PC-9 (cell line): ENCODE measurements around the gene NXNL1. TPM values are rescaled to one million over a fixed set of nuclear protein-coding genes. Genes with fewer than 3 reads are reported as not detected.

ENCODE experiments used
- BruUV-seq: library from RNA; stranded (reverse); fragments of 400-500 nt; replicated peaks from 2 replicates; lab custom pipeline; 2021; lab: Mats Ljungman, UMichigan
- CTCF ChIA-PET: fragments of 300-600 bp; sonication (Branson Sonifier 250); formaldehyde crosslinking; loops from one replicate; lab custom pipeline; 2022; ENCODE audit warnings: antibody characterized with exemption; lab: Charles Lee
- POLR2A ChIA-PET: fragments of 300-600 bp; sonication (Branson Sonifier 250); formaldehyde crosslinking; loops from one replicate; lab custom pipeline; 2022; ENCODE audit warnings: antibody characterized with exemption; ENCODE audit not compliant: unreplicated experiment; lab: Charles Lee
- DNase-seq, 2 experiments: peaks; one replicate each; pipeline versions ENCODE4 v3.0.0 to v3.0.0-alpha.2; 2015 to 2022; ENCODE audit warnings: mixed read lengths in 1 of 2
- H2AFZ ChIP-seq: fragments of 200-600 bp; sonication (generic); 2 replicates; pipeline ENCODE4 v1.8.1; 2017; ENCODE audit warnings: antibody characterized with exemption
- H3F3A ChIP-seq: fragments of 200-600 bp; sonication (generic); 2 replicates; pipeline ENCODE4 v1.8.1; 2017; ENCODE audit warnings: antibody characterized with exemption, mild to moderate bottlenecking, low read depth; ENCODE audit not compliant: insufficient read depth
- H3K27ac ChIP-seq: fragments of 200-600 bp; sonication (generic); 2 replicates; pipeline ENCODE4 v1.6.1; 2016; ENCODE audit warnings: mixed run types
- H3K27me3 ChIP-seq: fragments of 200-600 bp; sonication (generic); 2 replicates; pipeline ENCODE4 v1.6.1; 2016; ENCODE audit warnings: low read depth, mixed run types; ENCODE audit not compliant: insufficient read depth
- H3K36me3 ChIP-seq: fragments of 200-600 bp; sonication (generic); 2 replicates; pipeline ENCODE4 v1.6.1; 2016; ENCODE audit warnings: low read depth, mixed run types
- H3K4me1 ChIP-seq: fragments of 200-600 bp; sonication (generic); replicated peaks from 2 replicates; pipeline ENCODE4 v1.6.1; 2016; ENCODE audit warnings: mixed run types; ENCODE audit not compliant: insufficient read depth
- H3K4me2 ChIP-seq: fragments of 200-600 bp; sonication (generic); 2 replicates; pipeline ENCODE4 v1.6.1; 2017; ENCODE audit warnings: mixed run types
- H3K4me3 ChIP-seq: fragments of 200-600 bp; sonication (generic); 2 replicates; pipeline ENCODE4 v1.6.1; 2016; ENCODE audit warnings: mixed run types
- H3K79me2 ChIP-seq: fragments of 200-600 bp; sonication (generic); 2 replicates; pipeline ENCODE4 v1.6.1; 2017; ENCODE audit warnings: low read depth, mixed run types
- H3K9me2 ChIP-seq: fragments of 200-600 bp; sonication (generic); 2 replicates; pipeline ENCODE4 v1.8.1; 2017; ENCODE audit warnings: mild to moderate bottlenecking; ENCODE audit not compliant: insufficient read depth
- H3K9me3 ChIP-seq: fragments of 200-600 bp; sonication (generic); 2 replicates; pipeline ENCODE4 v1.8.1; 2016; ENCODE audit warnings: low read depth; ENCODE audit not compliant: insufficient read depth
- H4K20me1 ChIP-seq: fragments of 200-600 bp; sonication (generic); 2 replicates; pipeline ENCODE4 v1.8.1; 2017; ENCODE audit not compliant: insufficient read depth
- EZH2 ChIP-seq: fragments of 200-600 bp; sonication (generic); IDR thresholded peaks from 2 replicates; pipeline ENCODE4 v1.8.0; 2017; ENCODE audit warnings: antibody characterized with exemption, low read depth
- intact Hi-C: fragments of 100-400 bp; cut with micrococcal nuclease; formaldehyde crosslinking; loops from one replicate; pipeline ENCODE4 v1.10.0; 2022; ENCODE audit not compliant: unreplicated experiment
- total RNA-seq: library from RNA; stranded (reverse); gene quantifications from 2 replicates; pipeline ENCODE4 v1.2.3, GENCODE V29; 2021
- TF ChIP-seq, protein P1 (sequence below): fragments of 200-600 bp; sonication (generic); conservative IDR thresholded peaks from 2 replicates; pipeline ENCODE4 v1.6.1; 2017; ENCODE audit warnings: mixed run types, antibody characterized with exemption, mild to moderate bottlenecking, moderate library complexity

The NXNL1 gene
- total RNA-seq, 1 experiment from 2014 or later = not detected

GRCh38 chr19:17489392-17490030, 28.8 kb upstream of the NXNL1 start:
- Histone ChIP-seq H3K4me3 (no peak overlapping the region), H3K27me3 (no peaks in the 10 kb centered on the region), H3K4me2 (0 out of 2 replicates have a peak overlapping the region, but pooled peaks have one; percentile 1), H4K20me1 (peaks cover 12% of the 10 kb centered on the region; the same call in 1 of the 2 replicates), H3K9me3 (no peaks in the 10 kb centered on the region), H3F3A (peaks cover 35% of the 10 kb centered on the region), H3K4me1 (peaks cover 12% of the 10 kb centered on the region), H3K9me2 (no peaks in the 10 kb centered on the region), H3K36me3 (no peaks in the 10 kb centered on the region), H3K79me2 (no peaks in the 10 kb centered on the region), H3K27ac (no peak overlapping the region), H2AFZ (no peak overlapping the region)
- BruUV-seq = no TSS peak
- DNase-seq = no peak
- POLR2A ChIA-PET = no interaction called here
- TF ChIP-seq EZH2 = no peak
- TF ChIP-seq, protein P1, sequence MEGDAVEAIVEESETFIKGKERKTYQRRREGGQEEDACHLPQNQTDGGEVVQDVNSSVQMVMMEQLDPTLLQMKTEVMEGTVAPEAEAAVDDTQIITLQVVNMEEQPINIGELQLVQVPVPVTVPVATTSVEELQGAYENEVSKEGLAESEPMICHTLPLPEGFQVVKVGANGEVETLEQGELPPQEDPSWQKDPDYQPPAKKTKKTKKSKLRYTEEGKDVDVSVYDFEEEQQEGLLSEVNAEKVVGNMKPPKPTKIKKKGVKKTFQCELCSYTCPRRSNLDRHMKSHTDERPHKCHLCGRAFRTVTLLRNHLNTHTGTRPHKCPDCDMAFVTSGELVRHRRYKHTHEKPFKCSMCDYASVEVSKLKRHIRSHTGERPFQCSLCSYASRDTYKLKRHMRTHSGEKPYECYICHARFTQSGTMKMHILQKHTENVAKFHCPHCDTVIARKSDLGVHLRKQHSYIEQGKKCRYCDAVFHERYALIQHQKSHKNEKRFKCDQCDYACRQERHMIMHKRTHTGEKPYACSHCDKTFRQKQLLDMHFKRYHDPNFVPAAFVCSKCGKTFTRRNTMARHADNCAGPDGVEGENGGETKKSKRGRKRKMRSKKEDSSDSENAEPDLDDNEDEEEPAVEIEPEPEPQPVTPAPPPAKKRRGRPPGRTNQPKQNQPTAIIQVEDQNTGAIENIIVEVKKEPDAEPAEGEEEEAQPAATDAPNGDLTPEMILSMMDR = no peak
- CTCF ChIA-PET = no interaction called here
- intact Hi-C loops = no loop called here

DNA sequence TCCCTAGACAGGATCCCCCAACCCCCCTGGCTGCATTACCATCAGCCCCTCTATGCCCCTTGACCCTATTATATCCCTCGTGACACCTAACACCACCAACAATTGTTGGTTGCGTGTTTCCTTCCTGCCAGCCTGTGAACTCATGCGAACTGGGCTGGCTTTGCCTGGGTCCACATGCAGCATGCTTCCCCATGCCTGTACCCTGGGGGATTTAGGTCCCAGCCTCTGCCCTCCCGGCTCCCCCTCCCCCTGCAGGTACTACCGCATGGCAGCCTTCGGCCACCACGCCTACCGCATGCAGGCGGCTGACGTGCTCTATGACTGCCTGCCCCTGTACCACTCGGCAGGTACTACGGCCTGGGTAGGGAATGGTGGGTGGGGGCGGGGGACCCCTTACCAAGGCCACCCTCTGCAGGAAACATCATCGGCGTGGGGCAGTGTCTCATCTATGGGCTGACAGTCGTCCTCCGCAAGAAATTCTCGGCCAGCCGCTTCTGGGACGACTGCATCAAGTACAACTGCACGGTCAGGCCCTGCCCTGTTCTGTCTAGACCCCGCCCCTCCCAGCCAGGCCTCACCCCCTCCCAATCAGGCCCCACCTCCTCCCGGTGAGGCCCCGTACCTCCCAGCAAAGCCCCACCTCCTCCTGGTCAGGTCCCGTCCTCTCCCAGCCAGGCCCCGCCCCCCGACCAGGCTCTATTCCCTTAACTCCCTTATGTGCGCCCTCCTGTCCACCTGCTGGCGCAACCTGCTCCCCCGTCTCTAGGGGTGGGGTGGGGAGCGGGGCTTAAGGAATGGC, 28.1 kb upstream of the NXNL1 start:
- Histone ChIP-seq H3F3A (peaks cover 41% of the 10 kb centered on the region), H2AFZ (no peak overlapping the region), H3K9me3 (no peaks in the 10 kb centered on the region), H3K79me2 (no peaks in the 10 kb centered on the region), H3K4me2 (peak overlapping the region; percentile 63), H4K20me1 (peaks cover 12% of the 10 kb centered on the region; the same call in 1 of the 2 replicates), H3K27me3 (no peaks in the 10 kb centered on the region), H3K9me2 (no peaks in the 10 kb centered on the region), H3K36me3 (no peaks in the 10 kb centered on the region), H3K4me1 (peaks cover 14% of the 10 kb centered on the region), H3K27ac (no peak overlapping the region), H3K4me3 (peak overlapping the region; percentile 38; the same call in 1 of the 2 replicates)
- ChIA-PET CTCF (no interaction called here), POLR2A (no interaction called here)
- TF ChIP-seq EZH2 = no peak
- TF ChIP-seq, protein P1 = no peak
- intact Hi-C loops = no loop called here
- DNase-seq = peak; percentile 65 to 72
- no TSS peak for BruUV-seq

DNA sequence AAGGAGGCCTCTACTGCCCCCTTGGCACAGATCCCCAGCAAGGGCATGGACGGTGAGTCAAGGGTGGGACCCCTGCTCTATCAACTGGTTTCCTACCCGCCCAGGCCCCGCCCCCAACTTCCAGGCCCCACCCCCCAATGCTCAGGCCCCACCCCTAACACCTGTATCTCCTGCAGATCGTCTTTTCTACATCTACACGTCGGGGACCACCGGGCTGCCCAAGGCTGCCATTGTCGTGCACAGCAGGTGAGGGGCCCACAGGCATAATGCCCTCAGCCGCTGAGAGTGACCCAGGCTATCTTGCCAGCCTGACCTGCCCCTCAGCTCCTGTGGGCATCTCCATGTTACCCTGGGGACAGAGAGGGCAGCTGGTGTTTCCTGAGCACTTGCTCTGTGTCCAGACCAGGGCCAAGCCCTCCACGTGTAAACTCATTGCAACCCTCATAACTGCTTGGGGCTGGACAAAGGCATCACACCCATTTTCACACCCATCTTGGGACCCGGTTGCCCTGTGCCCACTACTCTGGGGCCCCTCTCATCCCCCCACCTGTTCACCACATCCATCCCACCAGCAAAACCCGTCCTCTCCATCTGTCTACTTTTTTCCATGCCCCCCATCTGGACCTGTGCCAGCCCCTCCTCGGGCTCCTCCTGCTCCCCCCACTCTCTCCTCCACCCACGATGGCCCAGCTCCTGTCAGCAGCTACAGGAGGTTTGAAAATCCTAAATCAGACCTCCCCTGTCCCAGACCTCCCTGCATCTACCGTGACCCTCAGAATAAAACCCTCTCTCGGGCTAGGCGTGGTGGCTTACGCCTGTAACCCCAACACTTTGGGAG, 26.8 kb upstream of the NXNL1 start:
- no peak overlapping the region for H3K4me2 ChIP-seq
- H3K27me3 ChIP-seq = no peaks in the 10 kb centered on the region
- peaks cover 43% of the 10 kb centered on the region for H3F3A ChIP-seq
- BruUV-seq = no TSS peak
- no peak overlapping the region for H2AFZ ChIP-seq
- H3K9me2 ChIP-seq = no peaks in the 10 kb centered on the region
- H3K79me2 ChIP-seq = no peaks in the 10 kb centered on the region
- H3K27ac ChIP-seq = no peak overlapping the region
- H3K9me3 ChIP-seq = no peaks in the 10 kb centered on the region
- H3K4me3 ChIP-seq = no peak overlapping the region
- POLR2A ChIA-PET = interaction anchor here (0.6 kb wide), 1 partner anchor 13 kb away, joined by 4 read pairs; no protein-coding TSS in a partner anchor
- TF ChIP-seq, protein P1 = no peak
- no peak for TF ChIP-seq EZH2
- intact Hi-C loops = no loop called here
- no peak for DNase-seq
- H4K20me1 ChIP-seq = peaks cover 12% of the 10 kb centered on the region; the same call in 1 of the 2 replicates
- H3K36me3 ChIP-seq = no peaks in the 10 kb centered on the region
- CTCF ChIA-PET = no interaction called here
- peaks cover 14% of the 10 kb centered on the region for H3K4me1 ChIP-seq
